COLO829 (cell line): Measurements from ENCODE around the gene ZNRF4.
A peak's percentile ranks its signal among the peaks of the same experiment; 100 is the strongest.
"Not testable (repeated sequence)": the region's sequence is repeated elsewhere in the genome, so short reads cannot be mapped to it uniquely, and the experiment has no call there.

Experiments
- DNase-seq: peaks from one replicate; pipeline ENCODE4 v3.0.0; 2012; ENCODE audit warnings: low spot score

ZNRF4 gene

DNA sequence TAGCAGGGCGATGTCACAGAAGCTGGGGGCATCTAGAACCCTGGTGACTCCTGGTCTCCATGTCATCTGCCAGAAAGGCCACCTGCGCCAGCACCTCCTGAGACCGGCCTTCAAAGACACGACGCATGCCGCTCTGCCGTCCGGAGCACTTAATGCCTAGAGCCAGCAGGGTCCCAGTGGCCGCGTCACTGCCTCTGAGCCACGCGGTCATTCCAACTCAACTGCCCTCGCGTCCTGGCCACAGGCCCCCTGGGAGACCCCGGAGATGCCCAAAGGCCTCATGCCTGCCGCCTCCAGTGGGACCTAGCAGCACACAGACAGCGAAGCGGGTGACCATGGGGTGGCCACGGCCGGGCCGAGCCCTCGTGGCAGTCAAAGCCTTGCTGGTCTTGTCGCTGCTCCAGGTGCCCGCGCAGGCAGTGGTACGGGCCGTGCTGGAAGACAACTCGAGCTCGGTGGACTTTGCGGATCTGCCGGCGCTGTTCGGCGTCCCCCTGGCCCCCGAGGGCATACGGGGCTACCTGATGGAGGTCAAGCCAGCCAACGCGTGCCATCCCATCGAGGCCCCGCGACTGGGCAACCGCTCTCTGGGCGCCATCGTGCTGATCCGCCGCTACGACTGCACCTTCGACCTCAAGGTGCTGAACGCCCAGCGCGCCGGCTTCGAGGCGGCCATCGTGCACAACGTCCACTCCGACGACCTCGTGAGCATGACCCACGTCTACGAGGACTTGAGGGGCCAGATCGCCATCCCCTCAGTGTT, at the start of gene ZNRF4:
ZNRF4 (plus strand) TSS at position 51 of the 763 bp plus-strand sequence; CDS start at position 126, 75 bp downstream.
- DNase-seq, result no peak

DNA sequence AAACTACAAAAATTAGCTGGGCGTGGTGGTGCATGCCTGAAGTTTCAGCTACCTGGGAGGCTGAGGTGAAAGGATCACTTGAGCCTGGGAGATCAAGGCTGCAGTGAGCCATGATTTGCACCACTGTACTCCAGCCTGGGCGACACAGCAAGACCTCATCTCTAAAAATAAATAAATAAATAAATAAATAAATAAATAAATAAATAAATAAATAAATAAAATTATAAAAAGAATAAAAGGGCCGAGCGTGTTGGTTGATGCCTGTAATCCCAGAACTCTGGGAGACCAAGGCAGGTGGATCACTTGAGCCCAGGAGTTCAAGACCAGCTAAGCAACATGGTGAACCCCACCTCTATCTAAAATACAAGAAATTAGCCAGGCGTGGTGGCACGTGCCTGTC, 49.0 kb upstream of the ZNRF4 start:
- not testable (repeated sequence) for DNase-seq

DNA sequence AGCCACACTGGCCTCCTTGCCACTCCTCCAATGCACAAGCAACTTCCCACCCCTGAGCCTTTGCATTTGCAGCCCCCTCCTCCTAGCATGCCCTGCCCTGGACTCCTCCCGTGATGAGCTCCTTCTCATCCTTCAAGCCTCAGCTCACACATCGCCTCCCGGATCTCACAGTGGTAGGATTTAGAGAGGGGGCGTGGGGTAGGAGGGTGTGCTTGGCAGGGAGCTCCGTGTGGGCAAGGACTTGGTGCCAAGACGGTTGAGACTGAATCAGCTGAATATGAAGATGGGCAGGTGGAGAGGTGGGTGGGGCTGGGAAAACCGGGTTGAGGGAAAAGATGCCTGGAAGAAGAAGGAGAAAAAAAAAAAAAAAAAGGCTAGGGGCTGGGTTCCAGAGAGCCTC, 48.4 kb upstream of the ZNRF4 start:
- DNase-seq, result no peak

GRCh38 chr19:5407356-5407755, 47.9 kb upstream of the ZNRF4 start:
- peak; percentile 28 for DNase-seq

DNA sequence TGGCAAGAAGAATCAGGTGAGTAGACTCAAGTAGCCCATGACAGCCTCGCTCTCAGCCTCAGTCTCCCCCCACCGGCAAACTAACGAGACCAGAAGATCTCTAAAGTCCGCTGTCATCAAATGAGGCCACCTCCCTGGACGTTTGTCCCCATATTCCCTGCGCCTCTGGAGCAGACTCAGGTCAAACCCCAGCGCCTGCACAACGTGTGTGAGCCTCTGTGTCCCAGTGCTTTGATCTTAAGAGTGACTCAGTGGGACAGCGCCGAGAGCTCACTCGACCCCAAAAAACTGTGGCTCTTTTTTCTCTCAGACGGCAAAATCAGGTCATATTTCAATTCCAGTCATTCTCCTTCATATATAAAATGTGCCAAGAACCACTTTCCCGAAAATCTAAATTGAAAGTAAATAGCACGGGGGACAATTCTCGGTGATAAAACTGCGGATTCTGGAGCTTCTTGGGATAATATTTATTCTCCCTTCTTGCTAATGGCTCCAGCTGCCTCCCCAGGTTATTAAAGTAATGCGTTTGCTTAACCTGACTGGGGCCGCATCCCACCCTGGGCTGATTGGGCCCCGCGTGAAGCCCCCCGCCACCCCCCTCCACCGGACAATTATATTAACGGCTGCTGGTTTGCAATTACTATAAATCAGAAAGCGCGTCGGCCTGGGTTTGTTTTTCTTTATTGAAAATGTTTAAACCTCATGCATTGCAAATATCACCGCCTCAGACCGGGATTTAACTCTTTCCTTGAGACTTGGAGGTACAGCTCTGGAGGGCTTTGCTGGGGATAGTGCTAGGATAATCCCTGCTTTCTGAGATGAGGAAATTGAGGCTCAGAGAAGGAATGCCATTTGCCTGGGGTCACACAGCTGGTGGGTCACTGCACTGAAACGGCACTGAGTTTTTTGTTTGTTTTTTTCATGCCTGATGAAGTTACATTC, 37.5 kb upstream of the ZNRF4 start:
- no peak for DNase-seq

DNA sequence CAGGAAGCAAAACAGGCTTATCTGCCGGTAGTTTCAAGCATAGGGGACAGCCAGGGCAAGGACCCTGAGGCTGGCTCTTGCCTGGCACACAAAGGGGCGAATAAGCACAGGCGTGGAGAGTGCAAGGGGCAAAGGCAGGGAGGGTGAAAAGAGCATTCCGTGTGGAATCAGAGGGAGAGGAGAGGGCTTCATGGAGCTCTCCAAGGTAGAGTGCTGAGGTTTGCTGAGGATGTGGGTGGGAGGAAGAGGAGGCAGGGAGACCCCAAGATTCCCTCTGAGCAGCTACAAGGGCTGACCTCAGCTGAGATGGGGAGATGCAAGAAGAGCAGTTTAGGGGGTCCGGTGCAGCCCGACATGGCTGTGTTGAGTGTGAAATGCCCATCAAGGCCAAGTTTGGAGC, 36.5 kb upstream of the ZNRF4 start:
- no peak for DNase-seq

DNA sequence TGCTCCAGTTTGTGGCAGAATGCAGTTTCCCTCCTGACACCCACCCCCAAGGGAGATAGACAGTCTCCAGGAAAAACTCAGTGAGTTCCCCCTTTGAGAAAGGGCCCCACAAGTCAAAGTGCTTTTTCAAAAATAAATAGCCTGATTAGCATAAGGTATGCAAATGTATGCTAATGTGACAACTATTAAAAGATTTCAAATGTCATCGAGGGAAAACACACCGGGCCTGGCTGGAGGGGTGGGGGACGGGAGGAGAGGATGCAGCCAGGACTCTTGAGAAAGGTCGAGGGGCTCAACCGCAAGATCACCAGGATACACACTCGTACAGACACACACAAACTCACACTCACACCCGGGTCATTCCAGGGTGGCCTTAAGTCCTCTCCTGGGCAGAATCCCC, 34.3 kb upstream of the ZNRF4 start:
- no peak for DNase-seq

- DNase-seq, result no peak
These were observed 31.6 kb upstream of the ZNRF4 start for GRCh38 chr19:5423567-5424125.

GRCh38 chr19:5424192-5424973, 30.8 kb upstream of the ZNRF4 start:
- DNase-seq, result no peak

- DNase-seq, result no peak
These were observed 30.0 kb upstream of the ZNRF4 start for GRCh38 chr19:5425260-5425659.

DNA sequence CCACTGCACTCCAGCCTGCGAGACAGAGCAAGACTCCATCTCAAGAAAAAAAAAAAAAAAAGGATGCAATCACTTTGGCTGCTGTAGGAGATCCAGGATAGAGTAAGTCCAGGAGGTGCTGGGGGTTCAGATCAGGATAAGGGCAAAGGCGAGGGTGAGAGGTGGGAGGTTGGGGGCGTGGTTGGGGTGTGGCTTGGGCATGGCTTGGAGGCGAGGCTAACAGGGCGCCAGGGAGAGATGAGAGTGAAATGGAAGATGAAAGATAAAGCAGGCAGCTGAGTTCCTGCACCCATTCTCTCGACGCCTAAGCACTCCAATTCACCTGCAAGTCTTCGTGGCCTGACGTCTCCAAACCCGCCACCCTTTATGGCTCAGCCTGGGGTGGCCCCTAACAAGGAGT, 25.0 kb upstream of the ZNRF4 start:
- DNase-seq, result no peak

GRCh38 chr19:5432687-5433086, 22.5 kb upstream of the ZNRF4 start:
- no peak for DNase-seq

- DNase-seq, result no peak
These were observed 20.8 kb upstream of the ZNRF4 start for GRCh38 chr19:5434351-5434917.

GRCh38 chr19:5434970-5435641, 20.1 kb upstream of the ZNRF4 start:
- peak; percentile 49 for DNase-seq

DNA sequence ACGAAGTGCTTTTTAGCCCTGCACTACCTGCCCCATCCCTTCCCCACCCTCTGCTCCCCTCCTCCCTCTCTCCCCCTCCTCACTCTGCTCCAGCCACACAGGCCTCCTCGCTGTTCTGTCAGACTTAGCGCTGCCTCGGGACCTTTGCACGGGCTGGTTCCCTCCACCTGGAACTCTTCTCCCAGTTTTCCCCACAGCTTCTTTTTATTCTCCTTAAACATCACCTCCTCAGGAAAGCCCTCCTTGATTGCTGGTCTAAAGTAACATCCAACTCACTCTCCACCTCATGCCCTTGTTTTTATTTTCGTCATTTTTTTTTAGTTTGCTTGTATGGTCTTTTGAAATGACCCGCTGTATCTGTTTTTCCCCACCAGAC, 19.6 kb upstream of the ZNRF4 start:
- no peak for DNase-seq

DNA sequence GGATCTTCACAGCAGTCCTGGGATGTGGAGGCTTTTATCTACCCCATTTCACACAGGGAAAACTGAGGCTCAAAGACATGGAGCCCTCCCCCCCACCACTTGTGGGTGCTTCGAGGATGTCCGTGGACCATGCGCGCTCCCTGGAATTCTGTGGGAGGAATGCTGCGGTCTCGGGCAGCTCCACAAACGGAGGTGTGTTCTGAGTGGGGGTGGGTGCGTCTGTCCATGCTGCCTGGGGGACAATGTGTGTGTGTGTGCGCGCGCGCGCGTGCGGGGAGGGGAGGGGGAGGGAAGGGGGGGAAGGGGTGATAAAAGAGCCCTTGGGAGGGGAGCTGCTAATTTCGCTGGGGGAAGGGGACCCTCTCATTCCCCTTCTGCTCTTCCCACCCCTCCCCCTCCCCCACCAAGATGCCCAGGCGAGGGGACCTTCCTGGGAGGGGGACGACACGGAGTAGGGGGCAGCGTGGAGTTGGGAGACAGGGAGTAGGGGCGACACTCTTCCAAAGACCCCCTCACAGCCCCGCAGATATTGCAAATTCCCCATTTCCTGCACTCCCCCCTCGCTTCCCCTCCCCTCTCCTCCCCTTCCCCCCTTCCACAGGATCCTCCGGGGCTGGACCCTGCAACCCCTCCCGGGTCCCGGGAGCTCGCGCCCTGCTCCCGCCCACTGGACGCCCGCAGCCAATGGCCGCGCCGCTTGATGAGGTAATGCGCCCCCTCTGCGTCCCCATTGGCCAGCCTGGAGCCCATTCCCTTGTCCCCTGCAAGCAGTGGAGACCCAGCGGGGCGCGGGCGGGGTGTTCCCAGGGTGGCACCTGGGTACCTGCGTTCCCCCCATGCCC, 18.9 kb upstream of the ZNRF4 start:
- DNase-seq, result peak; percentile 42

GRCh38 chr19:5436948-5437306, 18.3 kb upstream of the ZNRF4 start:
- DNase-seq, result no peak

GRCh38 chr19:5438756-5439155, 16.5 kb upstream of the ZNRF4 start:
- DNase-seq, result not testable (repeated sequence)

DNA sequence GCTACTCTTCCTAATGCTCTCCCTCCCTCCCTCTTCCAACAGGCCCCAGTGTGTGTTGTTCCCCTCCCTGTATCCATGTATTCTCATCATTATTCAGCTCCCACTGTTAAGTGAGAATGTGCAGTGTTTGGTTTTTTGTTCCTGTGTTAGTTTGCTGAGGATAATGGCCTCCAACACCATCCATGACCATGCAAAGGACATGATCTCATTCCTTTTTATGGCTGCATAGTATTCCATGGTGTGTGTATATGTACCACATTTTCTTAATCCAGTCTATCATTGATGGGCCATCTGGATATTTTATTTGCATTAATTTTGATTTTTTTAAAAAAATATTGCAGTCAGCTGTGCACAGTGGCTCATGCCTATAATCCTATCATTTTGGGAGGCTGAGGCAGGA, 15.8 kb upstream of the ZNRF4 start:
- no peak for DNase-seq

- no peak for DNase-seq
These were observed 14.9 kb upstream of the ZNRF4 start for GRCh38 chr19:5440299-5440698.
